GM12878 (cell line): ENCODE results near the gene CD7.

Experiments
- JUND ChIP-seq: IDR thresholded peaks from 2 replicates; pipeline ENCODE4 v1.6.1; 2012; ENCODE audit warnings: low read depth, mild to moderate bottlenecking, low read length, improper control_type of control experiment, moderate library complexity
- PAX5 ChIP-seq: IDR thresholded peaks from 2 replicates; pipeline ENCODE4 v1.6.1; 2011; ENCODE audit warnings: low read depth, low read length, borderline replicate concordance
- POLR2A ChIP-seq: IDR thresholded peaks from 2 replicates; pipeline ENCODE4 v1.6.1; 2011; ENCODE audit warnings: low read depth, mild to moderate bottlenecking, low read length

- TF ChIP-seq PAX5 (no peak), POLR2A (no peak), JUND (no peak)
These were observed 28.0 kb upstream of the CD7 start for GRCh38 chr17:82345151-82345976.
